ENCODE data around the gene TMEM255A. TPM values are rescaled to one million over a fixed set of nuclear protein-coding genes. Genes with fewer than 3 reads are reported as not detected.
"Not testable (repeated sequence)": the region's sequence is repeated elsewhere in the genome, so short reads cannot be mapped to it uniquely, and the experiment has no call there.

The TMEM255A gene
- polyA plus RNA-seq, 1 donor (not counting 4 experiments of a cell fraction or from before 2014, with no cell fraction given) = 0.03 TPM

DNA sequence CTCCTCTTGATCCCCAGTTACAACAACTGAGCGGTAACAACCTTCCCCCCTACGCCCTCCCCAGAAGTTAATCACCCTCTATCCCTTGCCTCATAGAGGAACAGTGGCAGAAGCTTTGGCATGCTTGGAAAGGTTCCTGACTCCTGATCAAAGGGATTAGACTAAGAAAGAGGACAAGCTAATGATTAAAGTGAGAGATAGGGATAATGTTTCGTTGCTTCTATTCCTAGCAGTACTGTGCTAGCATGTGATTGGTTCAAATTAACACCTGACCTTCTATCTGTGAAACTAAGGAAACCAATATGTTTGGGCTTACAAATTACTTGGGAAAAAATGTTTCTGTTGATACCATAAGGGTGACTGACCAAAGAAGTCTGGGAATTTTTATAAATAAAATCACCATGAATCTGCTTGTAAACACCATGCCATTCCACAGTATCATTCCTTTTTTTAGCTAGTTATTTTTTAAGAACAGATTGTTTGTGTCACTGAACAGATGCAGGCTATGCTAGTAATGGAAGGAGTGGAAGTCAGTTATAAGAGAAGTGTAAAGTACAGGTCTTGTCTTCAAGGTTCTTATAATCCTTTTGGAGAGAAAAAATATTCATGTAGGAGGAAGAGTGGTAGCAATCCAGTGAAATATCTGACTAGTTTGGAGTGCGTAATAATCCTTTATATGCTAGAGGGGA, 39.3 kb upstream of the TMEM255A start:
- Histone ChIP-seq H3K9me3 (ENCODE audit: control insufficient read depth, low read depth, low read length) (no peaks in the 10 kb centered on the region), H3K36me3 (ENCODE audit: control insufficient read depth in 2 of 2, extremely low read depth in 1 of 2, insufficient read depth in 2 of 2, low read length in 2 of 2) (no peaks in the 10 kb centered on the region), H3K4me1 (ENCODE audit: control insufficient read depth, extremely low read depth, insufficient read depth, low read length) (no peaks in the 10 kb centered on the region), H3K9me1 (ENCODE audit: control insufficient read depth, extremely low read depth, insufficient read depth, low read length) (no peaks in the 10 kb centered on the region), H3K9ac (ENCODE audit: control insufficient read depth, extremely low read depth, insufficient read depth, low read length) (no peak overlapping the region), H2AFZ (ENCODE audit: control insufficient read depth, low read length) (no peak overlapping the region), H3K79me2 (ENCODE audit: control insufficient read depth, insufficient read depth, low read length) (no peaks in the 10 kb centered on the region), H3K4me3 (ENCODE audit: control insufficient read depth in 2 of 3, extremely low read depth in 1 of 3, insufficient read depth in 2 of 3, low read depth in 1 of 3, low read length in 3 of 3) (no peak overlapping the region), H3K27ac (ENCODE audit: control insufficient read depth, insufficient read depth, low read length) (no peak overlapping the region), H3K27me3 (ENCODE audit: control insufficient read depth, extremely low read depth, insufficient read depth, low read length) (no peaks in the 10 kb centered on the region), H3K4me2 (ENCODE audit: control insufficient read depth, extremely low read depth, insufficient read depth, low read depth, low read length) (no peak overlapping the region), H4K20me1 (ENCODE audit: control insufficient read depth, extremely low read depth, insufficient read depth, low read length) (no peaks in the 10 kb centered on the region)
- no peak for DNase-seq (ENCODE audit: low read depth, low spot score)
- FAIRE-seq = no peak
- TF ChIP-seq, protein P1, sequence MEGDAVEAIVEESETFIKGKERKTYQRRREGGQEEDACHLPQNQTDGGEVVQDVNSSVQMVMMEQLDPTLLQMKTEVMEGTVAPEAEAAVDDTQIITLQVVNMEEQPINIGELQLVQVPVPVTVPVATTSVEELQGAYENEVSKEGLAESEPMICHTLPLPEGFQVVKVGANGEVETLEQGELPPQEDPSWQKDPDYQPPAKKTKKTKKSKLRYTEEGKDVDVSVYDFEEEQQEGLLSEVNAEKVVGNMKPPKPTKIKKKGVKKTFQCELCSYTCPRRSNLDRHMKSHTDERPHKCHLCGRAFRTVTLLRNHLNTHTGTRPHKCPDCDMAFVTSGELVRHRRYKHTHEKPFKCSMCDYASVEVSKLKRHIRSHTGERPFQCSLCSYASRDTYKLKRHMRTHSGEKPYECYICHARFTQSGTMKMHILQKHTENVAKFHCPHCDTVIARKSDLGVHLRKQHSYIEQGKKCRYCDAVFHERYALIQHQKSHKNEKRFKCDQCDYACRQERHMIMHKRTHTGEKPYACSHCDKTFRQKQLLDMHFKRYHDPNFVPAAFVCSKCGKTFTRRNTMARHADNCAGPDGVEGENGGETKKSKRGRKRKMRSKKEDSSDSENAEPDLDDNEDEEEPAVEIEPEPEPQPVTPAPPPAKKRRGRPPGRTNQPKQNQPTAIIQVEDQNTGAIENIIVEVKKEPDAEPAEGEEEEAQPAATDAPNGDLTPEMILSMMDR (optimal IDR thresholded peaks at IDR 0.05 in 1 of 3, IDR thresholded peaks at IDR 0.05 in 1 of 3, conservative IDR thresholded peaks at IDR 0.05 in 1 of 3; ENCODE audit: extremely low read depth in 1 of 3, insufficient read depth in 2 of 3, low read length in 3 of 3) = no peak
- TF ChIP-seq EZH2 (IDR thresholded peaks at IDR 0.05; ENCODE audit: low read length) = no peak
- dilution Hi-C loops (cut with MboI; ENCODE audit: extremely low pct_ligation_motif_present, low sequenced_read_pairs) = no loop called here

GRCh38 chrX:120344566-120344965, 33.3 kb upstream of the TMEM255A start:
- H3K9me3 ChIP-seq (ENCODE audit: control insufficient read depth, low read depth, low read length); H3K27me3 ChIP-seq (ENCODE audit: control insufficient read depth, extremely low read depth, insufficient read depth, low read length); H4K20me1 ChIP-seq (ENCODE audit: control insufficient read depth, extremely low read depth, insufficient read depth, low read length); H3K36me3 ChIP-seq (ENCODE audit: control insufficient read depth in 2 of 2, extremely low read depth in 1 of 2, insufficient read depth in 2 of 2, low read length in 2 of 2); H3K4me1 ChIP-seq (ENCODE audit: control insufficient read depth, extremely low read depth, insufficient read depth, low read length); H3K4me3 ChIP-seq (ENCODE audit: control insufficient read depth in 2 of 3, extremely low read depth in 1 of 3, insufficient read depth in 2 of 3, low read depth in 1 of 3, low read length in 3 of 3); H3K4me2 ChIP-seq (ENCODE audit: control insufficient read depth, extremely low read depth, insufficient read depth, low read depth, low read length); H2AFZ ChIP-seq (ENCODE audit: control insufficient read depth, low read length); H3K9me1 ChIP-seq (ENCODE audit: control insufficient read depth, extremely low read depth, insufficient read depth, low read length); H3K79me2 ChIP-seq (ENCODE audit: control insufficient read depth, insufficient read depth, low read length); dilution Hi-C loops (cut with MboI; ENCODE audit: extremely low pct_ligation_motif_present, low sequenced_read_pairs); DNase-seq (ENCODE audit: low read depth, low spot score); H3K27ac ChIP-seq (ENCODE audit: control insufficient read depth, insufficient read depth, low read length); FAIRE-seq; H3K9ac ChIP-seq (ENCODE audit: control insufficient read depth, extremely low read depth, insufficient read depth, low read length): not testable (repeated sequence)

GRCh38 chrX:120336899-120337298, 25.6 kb upstream of the TMEM255A start:
- Histone ChIP-seq H3K79me2 (ENCODE audit: control insufficient read depth, insufficient read depth, low read length) (no peaks in the 10 kb centered on the region), H3K4me3 (ENCODE audit: control insufficient read depth in 2 of 3, extremely low read depth in 1 of 3, insufficient read depth in 2 of 3, low read depth in 1 of 3, low read length in 3 of 3) (no peak overlapping the region), H3K4me2 (ENCODE audit: control insufficient read depth, extremely low read depth, insufficient read depth, low read depth, low read length) (no peak overlapping the region), H2AFZ (ENCODE audit: control insufficient read depth, low read length) (no peak overlapping the region), H3K9me1 (ENCODE audit: control insufficient read depth, extremely low read depth, insufficient read depth, low read length) (no peaks in the 10 kb centered on the region), H4K20me1 (ENCODE audit: control insufficient read depth, extremely low read depth, insufficient read depth, low read length) (no peaks in the 10 kb centered on the region), H3K36me3 (ENCODE audit: control insufficient read depth in 2 of 2, extremely low read depth in 1 of 2, insufficient read depth in 2 of 2, low read length in 2 of 2) (no peaks in the 10 kb centered on the region), H3K4me1 (ENCODE audit: control insufficient read depth, extremely low read depth, insufficient read depth, low read length) (no peaks in the 10 kb centered on the region), H3K9ac (ENCODE audit: control insufficient read depth, extremely low read depth, insufficient read depth, low read length) (no peak overlapping the region), H3K27me3 (ENCODE audit: control insufficient read depth, extremely low read depth, insufficient read depth, low read length) (no peaks in the 10 kb centered on the region), H3K9me3 (ENCODE audit: control insufficient read depth, low read depth, low read length) (no peaks in the 10 kb centered on the region), H3K27ac (ENCODE audit: control insufficient read depth, insufficient read depth, low read length) (no peak overlapping the region)
- DNase-seq (ENCODE audit: low read depth, low spot score) (no peak), FAIRE-seq (no peak)
- TF ChIP-seq, protein P1 (optimal IDR thresholded peaks at IDR 0.05 in 1 of 3, IDR thresholded peaks at IDR 0.05 in 1 of 3, conservative IDR thresholded peaks at IDR 0.05 in 1 of 3; ENCODE audit: extremely low read depth in 1 of 3, insufficient read depth in 2 of 3, low read length in 3 of 3) = no peak
- no peak for TF ChIP-seq EZH2 (IDR thresholded peaks at IDR 0.05; ENCODE audit: low read length)
- dilution Hi-C loops (cut with MboI; ENCODE audit: extremely low pct_ligation_motif_present, low sequenced_read_pairs) = no loop called here

Data from keratinocyte (primary cell).